Skin epidermis (tissue), 12 donors: ENCODE measurements around the gene DDI1.
"Not testable (repeated sequence)": the region's sequence is repeated elsewhere in the genome, so short reads cannot be mapped to it uniquely, and the experiment has no call there.

ENCODE experiments used
- H3K27ac ChIP-seq, 21 experiments: fragments of 200-600 bp; sonication (generic) in 11 of 21; one replicate each; pipeline ENCODE4 v1.5.0; 2020; ENCODE audit warnings: mild to moderate bottlenecking in 3 of 21, inconsistent platforms in 2 of 21, moderate library complexity in 2 of 21
- H3K4me3 ChIP-seq, 7 experiments: fragments of 200-600 bp; sonication (generic) in 2 of 7; one replicate each; pipeline ENCODE4 v1.5.0; 2020; ENCODE audit warnings: inconsistent platforms in 2 of 7, mild to moderate bottlenecking in 2 of 7, moderate library complexity in 1 of 7

DDI1 gene

DNA sequence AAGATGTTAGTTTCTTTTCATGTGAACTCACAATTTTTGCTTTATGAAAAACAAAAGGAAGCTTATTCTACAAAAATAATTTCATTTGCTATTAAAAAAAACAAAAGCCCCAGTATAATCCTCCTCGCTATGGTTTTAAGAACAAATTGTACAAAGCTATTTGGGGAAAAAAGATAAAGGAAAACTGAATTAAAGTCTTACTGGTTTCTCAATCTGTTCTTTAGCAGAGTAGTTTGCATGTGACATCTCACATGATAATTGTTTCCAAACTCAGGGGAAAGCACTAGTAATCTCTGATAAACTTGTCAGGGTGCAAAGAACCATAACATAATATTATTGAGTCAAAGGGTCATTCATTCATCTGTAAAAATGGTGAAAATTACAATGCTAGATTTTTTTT, 2.9 kb upstream of the DDI1 start:
- Histone ChIP-seq H3K27ac (no peak overlapping the region), H3K4me3 (no peak overlapping the region)

DNA sequence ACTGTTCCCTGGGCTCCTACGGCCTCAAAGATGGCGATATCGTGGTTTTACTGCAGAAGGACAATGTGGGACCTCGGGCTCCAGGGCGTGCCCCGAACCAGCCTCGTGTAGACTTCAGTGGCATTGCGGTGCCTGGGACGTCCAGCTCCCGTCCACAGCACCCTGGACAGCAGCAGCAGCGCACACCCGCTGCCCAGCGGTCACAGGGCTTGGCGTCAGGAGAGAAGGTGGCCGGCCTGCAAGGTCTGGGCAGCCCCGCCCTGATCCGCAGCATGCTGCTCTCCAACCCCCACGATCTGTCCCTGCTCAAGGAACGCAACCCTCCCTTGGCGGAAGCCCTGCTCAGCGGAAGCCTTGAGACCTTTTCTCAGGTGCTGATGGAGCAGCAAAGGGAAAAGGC, 555 bp downstream of the DDI1 start:
- no peak overlapping the region for H3K27ac ChIP-seq
- H3K4me3 ChIP-seq: no peak overlapping the region

DNA sequence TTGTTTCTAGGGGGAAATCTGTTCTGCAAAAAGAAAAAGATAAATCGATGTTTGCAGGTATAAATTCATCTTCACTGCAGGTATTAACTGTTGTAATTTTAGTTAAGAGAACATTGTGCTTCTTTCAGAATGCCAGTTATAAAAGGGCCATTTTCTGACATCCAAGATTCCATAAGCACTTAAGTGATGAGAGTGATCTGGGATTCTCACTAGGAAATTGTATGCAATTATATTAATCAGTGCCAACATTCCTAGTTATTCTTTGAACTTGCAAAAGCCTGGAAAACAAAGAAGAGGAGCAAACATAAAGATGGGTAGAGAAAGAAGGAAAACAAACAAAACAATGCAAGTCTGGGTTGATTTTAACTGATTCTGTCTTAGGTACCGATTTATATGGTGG, 5.4 kb downstream of the DDI1 start:
- H3K27ac ChIP-seq: no peak overlapping the region
- no peak overlapping the region for H3K4me3 ChIP-seq

DNA sequence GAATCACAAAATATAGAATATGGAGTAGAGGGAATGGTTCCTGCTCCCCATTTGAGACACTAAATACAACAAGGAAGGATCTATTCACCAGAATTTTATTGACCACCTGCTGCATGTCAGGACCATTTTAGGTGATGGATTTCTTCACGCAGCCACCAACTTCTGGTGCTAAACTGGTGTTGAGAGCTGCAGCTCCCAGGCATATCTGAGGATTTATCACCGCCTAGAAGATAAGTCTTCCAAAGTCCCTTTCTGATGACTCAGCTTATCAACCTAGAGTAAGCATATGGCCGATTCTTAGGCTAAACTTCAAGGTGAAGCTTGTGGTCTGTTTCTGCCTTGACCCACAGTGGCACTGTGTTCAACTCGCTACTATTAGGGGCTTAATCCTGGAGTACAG, 6.7 kb downstream of the DDI1 start:
- H3K4me3 ChIP-seq: no peak overlapping the region
- no peak overlapping the region for H3K27ac ChIP-seq

DNA sequence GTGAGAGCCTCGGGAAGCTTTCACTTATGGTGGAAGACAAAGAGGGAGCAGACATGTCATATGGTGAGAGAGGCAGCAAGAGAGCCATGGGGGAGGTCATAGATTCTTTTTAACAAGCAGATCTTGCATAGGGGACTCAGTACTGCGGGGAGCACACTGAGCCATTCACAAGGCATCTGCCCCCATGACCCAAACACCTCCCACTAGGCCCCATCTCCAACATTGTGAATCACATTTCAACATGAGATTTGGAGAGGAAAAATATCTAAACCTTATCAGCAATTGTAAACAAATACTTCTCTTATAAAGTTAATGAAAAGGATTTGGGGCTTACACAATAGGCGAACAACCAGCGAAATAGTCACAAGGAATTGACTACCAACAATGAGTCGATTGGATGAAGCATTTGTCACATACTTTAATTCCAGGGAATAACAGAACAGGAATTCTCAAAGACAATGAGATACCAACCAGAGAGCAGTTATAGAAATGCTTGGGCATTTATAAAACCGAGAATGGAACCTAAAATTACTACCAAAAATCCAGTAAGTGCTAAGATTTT, 7.3 kb downstream of the DDI1 start:
- no peak overlapping the region for H3K27ac ChIP-seq
- H3K4me3 ChIP-seq: no peak overlapping the region

DNA sequence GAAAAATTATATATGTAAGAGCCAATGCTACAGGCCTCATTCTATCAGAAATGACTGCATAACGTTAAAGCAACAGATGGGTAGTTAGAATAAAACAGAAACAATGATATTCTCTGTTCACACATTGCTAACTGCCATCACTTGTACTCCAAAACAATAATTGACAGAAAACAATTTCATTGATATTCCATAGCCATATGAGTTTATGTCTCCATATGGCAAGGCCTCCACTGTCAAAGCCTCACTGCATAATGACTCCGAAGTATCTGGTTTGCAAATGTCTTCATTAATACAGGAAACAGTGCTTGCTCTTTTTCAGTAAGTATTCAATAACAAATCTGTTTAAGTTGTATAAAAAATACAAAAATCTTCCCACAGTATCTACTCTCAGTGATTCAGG, 9.9 kb downstream of the DDI1 start:
- no peak overlapping the region for H3K4me3 ChIP-seq
- H3K27ac ChIP-seq: no peak overlapping the region

DNA sequence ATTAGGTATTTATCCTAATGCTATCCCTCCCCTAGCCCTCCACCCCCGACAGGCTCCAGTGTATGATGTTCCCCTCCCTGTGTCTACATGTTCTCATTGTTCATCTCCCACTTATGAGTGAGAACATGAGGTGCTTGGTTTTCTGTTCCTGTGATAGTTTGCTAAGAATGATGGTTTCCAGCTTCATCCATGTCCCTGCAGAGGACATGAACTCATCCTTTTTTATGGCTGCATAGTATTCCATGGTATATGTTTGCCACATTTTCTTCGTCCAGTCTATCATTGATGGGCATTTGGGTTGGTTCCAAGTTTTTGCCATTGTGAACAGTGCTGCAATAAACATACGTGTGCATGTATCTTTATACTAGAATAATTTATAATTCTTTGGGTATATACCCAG, 10.4 kb downstream of the DDI1 start:
- not testable (repeated sequence) for H3K4me3 ChIP-seq, H3K27ac ChIP-seq

DNA sequence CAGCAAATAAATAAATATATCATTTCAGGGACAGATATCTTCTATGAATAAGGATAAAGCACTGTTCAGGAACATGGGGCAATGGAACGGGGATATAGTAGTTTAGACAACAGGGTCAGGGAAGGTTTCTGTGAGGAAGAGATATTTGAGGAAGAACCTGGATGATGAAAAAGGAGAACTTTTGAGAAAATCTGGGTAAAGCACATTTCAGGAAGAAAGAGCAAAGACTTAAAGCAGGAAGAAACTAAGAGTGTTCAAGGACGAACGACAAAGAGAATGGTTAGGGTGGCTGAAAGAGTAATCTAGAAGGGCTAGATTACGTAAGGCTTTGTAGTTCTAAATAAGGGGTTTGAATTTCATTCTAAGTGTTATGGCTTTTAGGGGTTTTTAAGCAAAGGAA, 12.7 kb downstream of the DDI1 start:
- Histone ChIP-seq H3K27ac (no peak overlapping the region), H3K4me3 (no peak overlapping the region)

DNA sequence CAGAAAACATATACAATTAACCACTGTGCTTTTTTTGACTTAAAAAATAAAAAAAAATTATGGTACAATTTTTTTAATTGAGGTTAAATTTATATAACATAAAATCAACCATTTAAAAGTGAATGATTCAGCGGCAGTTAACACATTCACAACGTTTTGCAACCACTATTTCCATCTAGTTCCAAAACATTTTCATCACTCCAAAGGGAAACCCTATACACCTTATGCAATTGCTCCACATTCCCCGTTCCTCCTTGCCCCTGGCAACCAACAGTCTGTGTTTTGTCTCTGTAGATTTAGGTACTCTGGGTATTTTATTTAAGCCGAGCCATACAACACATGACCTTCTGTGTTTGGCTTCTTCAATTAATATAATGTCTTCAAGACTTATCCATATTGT, 15.3 kb downstream of the DDI1 start:
- Histone ChIP-seq H3K4me3 (no peak overlapping the region), H3K27ac (no peak overlapping the region)

DNA sequence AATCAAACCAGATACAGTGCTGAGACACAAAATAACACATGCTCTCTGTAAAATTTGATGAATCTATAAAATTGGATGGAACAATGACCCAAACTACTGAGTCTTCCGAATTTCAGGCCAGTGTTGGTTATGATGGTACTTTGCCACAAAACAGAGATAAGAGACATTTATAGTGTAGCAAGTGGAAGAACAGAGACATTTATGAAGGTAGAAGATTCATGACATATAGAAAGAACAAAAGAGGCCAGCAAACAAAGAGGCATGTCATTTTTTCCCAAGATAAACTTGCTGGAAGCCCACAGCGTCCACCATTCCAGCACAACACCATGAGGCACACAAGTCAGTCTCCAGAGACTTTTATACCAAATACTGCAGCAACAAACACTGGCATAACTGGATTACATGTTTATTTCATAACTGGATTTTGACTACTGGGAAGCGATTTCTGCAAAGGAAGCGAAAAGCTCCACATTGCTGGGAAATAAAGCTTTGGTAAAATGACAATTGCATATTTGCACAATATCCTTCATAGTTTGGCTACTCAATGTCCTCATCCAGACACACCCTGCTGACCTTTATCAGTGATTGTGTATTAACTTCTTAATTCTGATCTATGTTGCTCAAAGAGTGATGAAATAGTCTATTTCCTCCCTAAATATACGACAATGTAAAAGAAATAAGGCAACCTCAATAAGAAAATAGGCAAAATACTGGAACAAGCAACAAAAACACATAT, 17.5 kb downstream of the DDI1 start:
- Histone ChIP-seq H3K27ac (no peak overlapping the region), H3K4me3 (no peak overlapping the region)

DNA sequence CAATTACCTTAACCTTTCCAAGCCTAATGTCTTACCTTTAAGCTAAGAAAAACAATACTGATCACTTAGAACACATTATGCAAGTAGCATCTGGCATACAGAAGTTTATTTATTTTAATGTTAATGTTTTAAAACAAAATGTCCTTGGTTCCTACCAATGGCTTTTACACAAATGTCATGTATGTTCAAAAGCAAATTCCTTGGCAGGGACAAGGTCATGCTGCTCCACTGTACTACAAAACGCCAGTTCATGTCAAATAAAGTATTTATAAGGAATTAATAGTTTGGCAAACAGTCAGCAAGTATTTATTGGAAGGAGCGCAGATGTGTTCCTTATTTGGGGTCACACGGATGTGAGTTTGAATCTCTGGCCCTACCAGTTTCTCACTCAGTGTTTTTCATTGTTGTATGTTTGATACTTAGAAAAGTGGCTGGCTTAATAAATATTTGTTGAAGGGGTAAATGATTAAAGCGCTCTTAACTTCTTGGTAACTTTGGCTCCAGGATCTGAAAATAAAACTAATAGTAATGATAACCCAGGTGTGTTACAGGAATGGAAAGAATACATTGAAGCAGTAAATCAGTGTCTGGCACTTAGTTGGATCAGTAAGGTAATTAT, 18.6 kb downstream of the DDI1 start:
- Histone ChIP-seq H3K4me3 (no peak overlapping the region), H3K27ac (no peak overlapping the region)

DNA sequence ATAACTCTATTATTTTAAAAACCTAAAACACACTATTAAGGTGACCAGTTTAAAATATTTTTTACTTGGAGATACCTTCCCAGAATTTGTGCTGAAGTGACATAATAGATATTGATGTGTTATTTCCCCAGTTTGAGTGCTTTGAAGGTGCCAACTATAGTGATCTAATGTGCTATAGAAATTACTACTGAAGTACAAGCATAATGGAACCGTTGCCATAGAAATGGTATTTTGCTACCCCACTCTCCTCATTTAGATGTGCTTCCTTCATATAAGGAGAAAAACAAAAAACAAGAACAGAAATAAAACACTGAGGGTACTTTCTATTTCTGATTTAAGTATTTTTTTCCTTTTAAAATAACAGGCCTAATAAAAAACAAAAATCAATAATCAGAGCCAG, 19.2 kb downstream of the DDI1 start:
- no peak overlapping the region for H3K4me3 ChIP-seq

DNA sequence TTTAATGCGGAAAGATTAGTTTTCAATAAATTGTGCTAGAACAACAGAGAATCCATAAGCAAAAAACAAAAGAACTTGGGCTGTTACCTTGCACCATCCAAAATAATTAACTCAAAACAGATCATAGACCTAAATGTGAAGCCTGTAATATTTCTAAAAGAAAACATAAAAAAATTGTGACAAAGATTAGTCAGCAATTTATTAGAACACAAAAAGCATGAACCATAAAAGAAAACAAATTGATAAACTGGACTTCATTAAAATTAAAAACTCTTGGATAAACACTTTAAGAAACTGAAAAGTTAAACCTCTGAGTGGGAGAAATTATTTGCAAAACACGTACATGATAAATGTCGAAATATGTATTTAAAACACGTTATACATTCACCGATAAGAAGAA, 21.5 kb downstream of the DDI1 start:
- Histone ChIP-seq H3K27ac (no peak overlapping the region), H3K4me3 (no peak overlapping the region)

More for the DNA sequence above, 19.2 kb downstream of the DDI1 start:
- H3K27ac ChIP-seq: no peak overlapping the region

DNA sequence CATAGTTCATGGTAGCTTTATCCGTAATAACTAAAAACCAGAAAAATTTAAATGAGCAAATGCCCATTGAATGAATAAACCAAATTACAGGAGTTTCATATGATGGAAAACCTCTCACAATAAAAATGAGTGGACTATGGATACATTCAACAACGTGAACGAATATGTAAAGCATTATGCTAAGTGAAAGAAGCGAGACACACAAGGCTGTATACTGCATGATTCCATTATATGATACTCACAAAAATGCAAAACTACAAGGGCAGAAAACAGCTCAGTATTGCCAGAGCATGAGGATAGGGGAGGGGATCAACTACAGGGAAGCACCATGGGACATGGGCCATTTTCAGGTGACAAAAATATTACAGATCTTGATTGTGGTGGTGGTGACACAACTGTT, 22.2 kb downstream of the DDI1 start:
- no peak overlapping the region for H3K27ac ChIP-seq
- H3K4me3 ChIP-seq: no peak overlapping the region

DNA sequence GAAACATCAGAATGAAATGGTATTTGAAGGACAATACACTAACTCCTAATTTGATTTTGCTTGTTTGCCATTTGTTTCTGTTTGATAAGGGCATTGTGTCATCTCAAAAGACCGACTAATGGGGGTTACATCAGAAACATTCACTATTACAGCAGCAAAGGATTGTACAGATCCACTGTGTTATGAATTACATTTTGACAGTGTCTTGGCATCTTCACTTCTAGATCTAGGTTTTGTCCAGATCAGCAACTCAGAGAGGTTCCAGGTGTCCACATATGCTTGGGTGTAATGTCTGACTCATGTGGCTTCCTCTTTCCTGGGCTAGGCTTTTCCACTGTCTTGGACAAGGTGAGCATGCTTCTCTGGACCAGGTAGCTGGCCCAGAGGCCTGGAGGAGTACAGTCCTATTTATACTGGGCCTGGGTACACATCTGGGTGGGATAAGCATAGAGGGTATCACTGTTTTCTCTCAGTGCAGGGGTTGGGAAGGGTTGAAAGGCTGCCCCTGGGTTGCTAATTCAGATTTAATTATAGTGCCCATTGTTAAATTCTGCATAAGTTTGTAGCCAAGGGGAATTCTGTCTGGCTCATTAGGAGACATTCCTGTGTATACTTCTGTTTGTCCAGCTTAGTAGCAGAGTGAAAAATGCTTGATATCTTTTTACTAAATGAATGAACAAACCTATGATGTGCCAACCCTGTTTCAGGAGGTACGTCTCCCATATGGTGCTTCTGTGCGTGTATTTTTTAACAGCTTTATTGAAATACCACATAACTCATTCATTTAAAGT, 23.8 kb downstream of the DDI1 start:
- H3K27ac ChIP-seq: no peak overlapping the region

DNA sequence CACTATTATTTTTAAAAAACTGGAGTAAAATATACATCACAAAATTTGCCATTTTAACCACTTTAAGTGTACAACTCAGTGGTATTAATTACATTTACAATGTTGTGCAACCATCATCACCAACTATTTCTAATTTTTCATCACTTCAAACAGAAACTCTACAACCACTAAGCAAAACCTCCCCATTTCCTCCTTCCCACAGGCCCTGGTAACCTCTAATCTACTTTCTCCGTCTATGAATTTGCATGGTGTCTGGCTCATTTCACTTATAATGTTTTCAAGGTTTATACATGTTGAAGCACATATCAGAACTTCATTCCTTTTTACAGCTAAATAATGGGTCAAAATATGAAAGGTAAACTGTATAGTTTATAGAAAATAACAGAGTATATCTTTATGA, 24.4 kb downstream of the DDI1 start:
- no peak overlapping the region for H3K4me3 ChIP-seq
- H3K27ac ChIP-seq: no peak overlapping the region

More for the DNA sequence above, 23.8 kb downstream of the DDI1 start:
- H3K4me3 ChIP-seq: no peak overlapping the region

DNA sequence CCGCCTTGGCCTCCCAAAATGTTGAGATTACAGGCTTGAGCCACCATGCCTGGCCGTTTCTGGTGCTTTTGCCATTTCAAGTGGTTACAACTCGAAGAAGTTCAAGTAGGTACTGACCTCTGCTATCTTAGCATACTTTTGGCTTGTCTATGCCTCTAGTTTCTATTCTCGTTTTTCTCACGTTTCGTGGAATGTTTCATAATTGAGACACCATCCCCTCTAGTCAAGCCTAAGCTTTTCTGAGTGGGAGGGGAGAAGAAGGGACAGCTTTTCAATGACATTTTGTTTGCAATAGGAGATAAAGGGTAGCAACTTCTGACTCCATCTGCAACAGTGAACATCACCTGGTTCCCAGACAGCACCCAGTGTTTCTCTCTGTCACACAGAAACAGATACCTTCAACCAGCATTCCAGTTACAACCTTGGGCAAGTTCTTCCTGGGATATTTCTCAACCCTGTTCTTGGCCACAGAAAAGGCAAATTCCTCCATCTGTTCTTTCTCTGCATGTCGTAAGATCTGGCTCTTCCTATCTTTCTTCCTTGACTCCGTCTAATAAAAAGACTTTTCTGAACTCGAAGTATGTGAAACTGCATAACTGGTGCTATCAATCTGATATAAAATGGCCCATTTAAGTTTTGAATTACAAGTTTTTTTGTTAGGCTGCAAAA, 25.5 kb downstream of the DDI1 start:
- Histone ChIP-seq H3K4me3 (no peak overlapping the region), H3K27ac (no peak overlapping the region)

DNA sequence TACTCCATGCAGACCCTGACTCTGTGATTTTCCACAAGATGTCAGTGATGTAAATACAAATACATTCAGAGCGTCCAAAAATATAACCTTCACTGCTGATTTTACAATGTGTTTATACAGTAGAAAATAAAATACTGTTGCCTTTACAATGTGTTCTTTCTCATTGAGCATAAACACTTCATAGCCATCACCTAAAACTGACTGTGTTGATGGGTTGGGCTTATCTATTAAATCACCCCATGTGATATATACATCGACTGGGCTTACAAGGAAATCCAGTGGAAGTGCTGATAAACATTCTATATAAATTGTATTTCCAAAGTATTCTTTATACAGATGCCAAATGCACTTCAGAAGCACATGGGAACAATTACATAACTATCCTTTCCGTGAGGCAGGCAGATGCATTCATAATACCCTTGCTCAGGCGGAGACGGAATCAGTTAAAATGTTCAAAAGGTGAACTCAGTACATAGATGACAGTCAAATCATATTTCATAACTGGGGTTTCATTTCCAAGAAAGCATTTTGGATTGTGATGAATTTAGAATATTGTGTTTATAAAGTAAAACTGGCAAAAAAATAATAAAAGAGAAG, 27.7 kb downstream of the DDI1 start:
- Histone ChIP-seq H3K27ac (no peak overlapping the region), H3K4me3 (no peak overlapping the region)

DNA sequence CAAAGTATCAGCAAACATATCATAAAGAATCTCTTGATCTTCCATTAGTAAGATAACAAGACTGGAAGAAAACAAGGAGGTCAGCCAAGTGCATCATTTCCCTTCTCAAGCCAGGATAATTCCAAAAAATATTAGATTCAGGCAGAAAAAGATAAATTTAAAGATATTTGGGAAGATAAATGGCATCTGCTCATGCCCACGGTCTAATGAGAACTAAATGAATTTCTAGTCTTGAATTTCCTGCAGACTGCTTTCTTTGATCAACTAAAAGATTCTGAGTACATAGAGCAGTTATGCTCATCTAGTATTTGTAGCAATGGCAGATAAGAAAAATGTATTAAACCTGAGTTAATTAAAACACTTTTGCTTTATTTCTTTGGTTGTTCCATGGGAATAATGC, 31.1 kb downstream of the DDI1 start:
- H3K27ac ChIP-seq: no peak overlapping the region
- no peak overlapping the region for H3K4me3 ChIP-seq
